Fibroblast of lung (primary cell): ENCODE results near the gene CD160.

Experiments used
- EZH2 ChIP-seq: IDR thresholded peaks from 2 replicates; pipeline ENCODE4 v1.5.1; 2012; ENCODE audit warnings: low read length, control low read depth, mild to moderate bottlenecking; ENCODE audit errors: missing control alignments
- TF ChIP-seq, protein P1 (sequence below), 2 donors: IDR thresholded peaks in 1 of 2; conservative IDR thresholded peaks in 1 of 2; 1 replicate in 1 of 2; 2 replicates in 1 of 2; pipeline ENCODE4 v1.5.1; 2011 to 2012; ENCODE audit warnings: low read length in 2 of 2, control low read depth in 1 of 2, inconsistent platforms in 1 of 2, low read depth in 1 of 2, mild to moderate bottlenecking in 1 of 2

DNA sequence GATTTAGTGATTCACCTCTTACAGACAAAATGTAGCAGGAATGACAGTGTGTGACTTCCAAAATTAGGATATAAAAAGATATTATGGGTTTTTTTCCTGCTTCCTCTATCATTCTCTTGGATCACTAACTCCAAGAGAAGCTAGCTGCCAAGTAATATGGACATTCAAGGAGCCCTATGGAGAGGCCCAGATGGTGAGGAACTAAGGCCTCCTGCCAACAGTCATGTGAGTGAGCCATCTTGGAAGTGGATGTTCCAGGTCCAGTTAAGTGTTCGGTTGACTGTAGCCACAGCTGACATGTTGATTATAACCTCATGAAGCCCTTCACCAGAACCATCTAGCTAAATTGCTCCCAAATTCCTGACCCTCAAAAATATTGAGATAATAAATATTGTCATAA lies 38.8 kb downstream of the CD160 start:
- TF ChIP-seq, protein P1, sequence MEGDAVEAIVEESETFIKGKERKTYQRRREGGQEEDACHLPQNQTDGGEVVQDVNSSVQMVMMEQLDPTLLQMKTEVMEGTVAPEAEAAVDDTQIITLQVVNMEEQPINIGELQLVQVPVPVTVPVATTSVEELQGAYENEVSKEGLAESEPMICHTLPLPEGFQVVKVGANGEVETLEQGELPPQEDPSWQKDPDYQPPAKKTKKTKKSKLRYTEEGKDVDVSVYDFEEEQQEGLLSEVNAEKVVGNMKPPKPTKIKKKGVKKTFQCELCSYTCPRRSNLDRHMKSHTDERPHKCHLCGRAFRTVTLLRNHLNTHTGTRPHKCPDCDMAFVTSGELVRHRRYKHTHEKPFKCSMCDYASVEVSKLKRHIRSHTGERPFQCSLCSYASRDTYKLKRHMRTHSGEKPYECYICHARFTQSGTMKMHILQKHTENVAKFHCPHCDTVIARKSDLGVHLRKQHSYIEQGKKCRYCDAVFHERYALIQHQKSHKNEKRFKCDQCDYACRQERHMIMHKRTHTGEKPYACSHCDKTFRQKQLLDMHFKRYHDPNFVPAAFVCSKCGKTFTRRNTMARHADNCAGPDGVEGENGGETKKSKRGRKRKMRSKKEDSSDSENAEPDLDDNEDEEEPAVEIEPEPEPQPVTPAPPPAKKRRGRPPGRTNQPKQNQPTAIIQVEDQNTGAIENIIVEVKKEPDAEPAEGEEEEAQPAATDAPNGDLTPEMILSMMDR (conservative IDR thresholded peaks at IDR 0.05 in 1 of 2, IDR thresholded peaks at IDR 0.05 in 1 of 2; ENCODE audit: low read depth in 1 of 2, low read length in 2 of 2) = no peak
- no peak for TF ChIP-seq EZH2
